Effector CD4-positive, alpha-beta T cell (primary cell): ENCODE measurements around the gene RPL11.
"Not testable (repeated sequence)": the region's sequence is repeated elsewhere in the genome, so short reads cannot be mapped to it uniquely, and the experiment has no call there.

Experiments used
- DNase-seq: peaks from one replicate; pipeline ENCODE4 v3.0.0-alpha.2; 2020
- total RNA-seq: gene quantifications from one replicate; lab custom pipeline; 2026; lab: John Stamatoyannopoulos, UW

RPL11 gene
- 1,088 reads per million, percentile 99 among the genes with 10 or more reads in this experiment for total RNA-seq

DNA sequence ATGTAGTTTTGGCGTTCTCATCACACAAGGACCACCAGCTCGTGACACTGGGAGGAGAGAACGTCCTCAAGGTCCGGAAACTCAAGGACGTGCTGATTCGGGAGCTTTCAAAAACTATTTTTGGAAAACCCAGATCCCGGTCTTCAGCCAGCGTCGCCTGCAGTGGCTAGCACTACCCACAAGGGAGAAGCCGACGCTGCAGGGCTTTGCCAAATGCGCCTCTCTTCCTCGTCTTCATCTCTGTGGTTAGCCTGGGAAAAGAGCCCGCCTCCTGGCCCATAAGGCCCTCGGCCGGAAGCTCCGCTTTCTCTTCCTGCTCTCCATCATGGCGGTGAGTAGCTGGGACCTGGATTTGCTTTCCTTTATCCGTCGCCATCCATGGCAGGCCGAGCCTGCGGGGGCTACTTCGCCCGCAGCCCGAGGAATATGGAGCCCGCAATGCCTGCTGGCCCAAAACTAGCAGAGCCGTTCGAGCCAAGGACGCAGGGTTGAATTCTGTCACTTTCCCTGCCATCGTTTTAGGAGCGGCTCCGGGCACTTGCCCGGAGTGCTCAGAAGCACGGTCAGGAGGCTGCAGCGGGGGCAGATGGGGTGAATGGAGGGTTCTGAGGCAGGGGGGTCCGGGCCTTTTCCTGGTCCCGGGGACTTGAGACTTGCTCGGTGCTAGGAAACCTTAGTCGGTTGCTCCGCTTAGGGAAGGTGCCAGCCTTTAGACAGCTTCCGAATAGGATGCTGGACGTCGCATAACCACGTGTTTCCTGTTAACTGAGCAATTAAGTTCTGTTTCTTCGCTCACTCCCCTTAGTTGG is at the start of gene RPL11:
RPL11 (plus strand) TSS at position 308 of the 809 bp plus-strand sequence; CDS start at position 326, 18 bp downstream.
- DNase-seq, result peak; percentile 82

GRCh38 chr1:23643736-23644554 is 47.7 kb upstream of the RPL11 start:
- DNase-seq, result no peak

GRCh38 chr1:23644555-23644866 is 47.1 kb upstream of the RPL11 start:
- DNase-seq, result no peak

DNA sequence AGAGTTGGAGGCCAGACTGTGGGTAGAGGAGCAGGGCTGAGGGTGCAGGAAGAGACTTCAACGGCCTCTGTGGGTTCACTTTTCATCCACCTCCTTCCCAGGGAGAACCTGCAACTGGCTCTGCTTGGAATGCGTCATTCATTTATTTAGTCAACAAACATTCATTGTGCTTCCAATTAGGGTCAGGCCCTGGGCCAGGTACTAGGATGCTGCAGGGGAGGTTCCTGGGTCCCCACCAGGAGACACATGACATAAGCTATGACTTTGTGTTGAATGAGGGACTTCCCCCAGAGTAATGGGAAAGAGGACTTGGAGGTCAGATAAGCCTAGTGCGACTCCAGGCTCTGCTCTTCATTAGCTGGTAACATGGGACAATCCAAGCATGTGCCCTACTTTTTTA is 46.3 kb upstream of the RPL11 start:
- no peak for DNase-seq

GRCh38 chr1:23646091-23646490 is 45.5 kb upstream of the RPL11 start:
- DNase-seq, result no peak

DNA sequence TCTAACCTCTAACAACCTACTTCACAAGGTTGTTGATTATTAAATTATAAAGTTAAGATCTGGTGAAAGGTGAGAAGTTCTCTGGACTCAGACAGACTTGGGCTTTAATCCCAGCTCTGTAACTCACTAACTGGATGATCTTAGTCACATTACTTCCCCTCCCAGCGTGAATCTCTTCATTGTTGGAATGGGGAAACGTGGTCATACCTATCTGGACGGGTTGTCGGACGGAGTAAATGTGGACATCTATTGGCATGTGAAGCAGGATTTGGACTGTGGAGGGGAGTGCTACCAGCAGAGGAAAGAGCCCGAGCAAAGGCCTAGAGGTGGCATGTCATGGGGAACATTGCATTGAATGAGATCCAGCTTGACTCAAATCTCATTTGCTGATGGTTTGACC is 45.1 kb upstream of the RPL11 start:
- no peak for DNase-seq

- no peak for DNase-seq
Observed at GRCh38 chr1:23648576-23648975, 43.0 kb upstream of the RPL11 start.

DNA sequence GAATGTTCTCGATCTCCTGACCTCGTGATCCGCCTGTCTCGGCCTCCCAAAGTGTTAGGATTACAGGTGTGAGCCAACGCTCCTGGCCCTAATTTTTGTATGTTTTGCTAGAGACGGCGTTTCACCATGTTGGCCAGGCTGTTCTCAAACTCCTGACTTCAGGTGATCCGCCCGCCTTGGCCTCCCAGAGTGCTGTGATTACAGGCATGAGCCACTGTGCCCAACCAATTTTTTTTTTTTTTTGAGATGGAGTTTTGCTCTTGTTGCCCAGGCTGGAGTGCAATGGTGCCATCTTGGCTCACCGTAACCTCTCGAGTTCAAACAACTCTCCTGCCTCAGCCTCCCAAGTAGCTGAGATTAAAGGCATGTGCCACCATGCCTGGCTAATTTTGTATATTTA is 42.4 kb upstream of the RPL11 start:
- DNase-seq, result not testable (repeated sequence)

DNA sequence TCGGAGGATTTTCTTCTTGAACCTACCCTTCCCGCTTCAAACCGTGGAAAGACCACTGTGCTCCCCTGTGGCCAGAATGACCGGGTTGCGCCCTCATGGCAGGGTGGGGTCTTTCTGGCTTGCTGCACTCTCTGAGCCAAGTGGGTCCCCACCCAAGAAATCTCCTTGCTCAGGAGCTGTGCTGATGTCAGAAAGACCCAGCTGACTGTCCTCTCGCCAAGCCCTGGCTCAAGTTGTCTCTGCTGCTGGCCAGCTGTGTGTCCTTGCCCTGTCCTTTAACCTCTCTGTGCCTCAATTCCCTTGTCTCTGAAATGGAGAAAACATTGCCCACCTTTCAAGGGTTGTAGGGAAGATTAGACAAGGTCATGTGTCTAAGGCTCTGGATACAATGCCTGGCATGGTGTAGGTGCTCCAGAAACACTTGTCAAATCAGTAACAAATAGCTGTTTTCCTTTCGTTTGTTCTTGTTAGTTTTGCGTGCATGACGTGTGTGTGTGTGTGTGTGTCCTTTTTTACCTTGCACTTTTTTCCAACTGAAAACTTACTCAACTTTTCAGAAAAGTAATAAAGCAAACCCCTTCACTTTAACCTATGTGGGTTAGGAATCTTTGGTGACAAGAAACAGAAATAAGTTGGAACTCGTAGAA is 41.1 kb upstream of the RPL11 start:
- DNase-seq, result no peak

- DNase-seq, result no peak
Observed at GRCh38 chr1:23651069-23651808, 40.4 kb upstream of the RPL11 start.

GRCh38 chr1:23657659-23658275 is 33.8 kb upstream of the RPL11 start:
- DNase-seq, result peak; percentile 22

GRCh38 chr1:23660671-23661070 is 30.9 kb upstream of the RPL11 start:
- DNase-seq, result no peak

GRCh38 chr1:23661887-23662286 is 29.7 kb upstream of the RPL11 start:
- DNase-seq, result no peak

- DNase-seq, result no peak
Observed at GRCh38 chr1:23664837-23665795, 26.5 kb upstream of the RPL11 start.

DNA sequence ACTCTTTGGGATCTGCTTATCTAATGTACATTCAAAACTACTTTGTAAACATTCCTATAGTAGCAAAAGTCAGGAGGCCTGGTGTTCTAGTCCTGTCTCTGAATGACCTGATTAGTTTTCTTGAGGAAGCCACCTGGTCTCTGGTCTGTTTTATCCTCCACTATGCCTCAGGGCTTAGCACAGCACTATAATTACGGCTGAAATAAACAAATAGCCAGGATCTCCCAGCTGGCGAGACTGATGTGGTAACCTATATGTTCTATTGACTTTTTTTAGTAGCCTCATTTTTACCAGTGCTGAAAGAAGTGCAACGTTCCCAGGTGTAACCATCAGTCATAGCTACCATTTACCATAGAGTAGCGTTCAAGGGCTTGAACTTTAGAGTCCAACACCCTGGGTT is 24.2 kb upstream of the RPL11 start:
- no peak for DNase-seq

DNA sequence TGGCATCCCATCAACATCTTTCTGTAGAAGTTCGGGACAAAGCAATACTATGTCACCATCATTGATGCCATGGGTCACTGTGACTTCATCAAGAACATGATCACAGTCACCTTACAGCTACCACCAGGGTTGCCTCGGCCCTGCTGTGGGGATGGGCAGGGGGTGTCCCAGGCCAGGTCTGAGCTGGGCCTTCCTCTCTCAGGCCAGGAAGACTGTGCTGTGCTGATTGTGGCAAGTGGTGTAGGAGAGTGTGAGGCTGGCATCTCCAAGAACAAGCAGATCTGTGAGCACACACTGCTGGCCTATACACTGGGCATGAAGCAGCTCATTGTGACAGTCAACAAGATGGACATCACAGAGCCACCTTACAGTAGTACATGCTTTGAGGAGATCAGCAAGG is 20.9 kb upstream of the RPL11 start:
- no peak for DNase-seq

GRCh38 chr1:23673086-23673813 is 18.4 kb upstream of the RPL11 start:
- no peak for DNase-seq

GRCh38 chr1:23679815-23680214 is 11.8 kb upstream of the RPL11 start:
- no peak for DNase-seq

- no peak for DNase-seq
Observed at GRCh38 chr1:23682946-23683345, 8.7 kb upstream of the RPL11 start.

- DNase-seq, result no peak
Observed at GRCh38 chr1:23684415-23684814, 7.2 kb upstream of the RPL11 start.
